NOMO-1 treated with DMSO at 0.1 percent for 48 hours (cell line): ENCODE measurements around the gene DNAJA3.

Experiments used
- DNase-seq: peaks from one replicate; lab custom pipeline; 2025; ENCODE audit not compliant: unreplicated experiment; lab: John Stamatoyannopoulos, UW

The DNAJA3 gene

GRCh38 chr16:4425378-4426020, at the start of gene DNAJA3:
Gene DNAJA3 (plus strand): TSS chr16:4425868. CDS start chr16:4425882, 14 bp downstream.
- DNase-seq = peak; percentile 92

- no peak for DNase-seq
These were observed 49.4 kb upstream of the DNAJA3 start for GRCh38 chr16:4376126-4376892.

- no peak for DNase-seq
These were observed 48.6 kb upstream of the DNAJA3 start for GRCh38 chr16:4376893-4377572.

- DNase-seq = no peak
These were observed 48.0 kb upstream of the DNAJA3 start for GRCh38 chr16:4377573-4378154.

- DNase-seq = no peak
These were observed 47.5 kb upstream of the DNAJA3 start for GRCh38 chr16:4378161-4378666.

- DNase-seq = no peak
These were observed 46.5 kb upstream of the DNAJA3 start for GRCh38 chr16:4378999-4379690.

- DNase-seq = no peak
These were observed 45.3 kb upstream of the DNAJA3 start for GRCh38 chr16:4380119-4381063.

- DNase-seq = no peak
These were observed 44.4 kb upstream of the DNAJA3 start for GRCh38 chr16:4381072-4381934.

- no peak for DNase-seq
These were observed 43.5 kb upstream of the DNAJA3 start for GRCh38 chr16:4381935-4382794.

GRCh38 chr16:4382795-4383357, 42.8 kb upstream of the DNAJA3 start:
- no peak for DNase-seq

- no peak for DNase-seq
These were observed 41.9 kb upstream of the DNAJA3 start for GRCh38 chr16:4383591-4384444.

- DNase-seq = no peak
These were observed 41.1 kb upstream of the DNAJA3 start for GRCh38 chr16:4384509-4384942.

GRCh38 chr16:4385066-4385788, 40.4 kb upstream of the DNAJA3 start:
- DNase-seq = no peak

- no peak for DNase-seq
These were observed 39.7 kb upstream of the DNAJA3 start for GRCh38 chr16:4385789-4386450.

GRCh38 chr16:4386451-4386805, 39.2 kb upstream of the DNAJA3 start:
- DNase-seq = no peak
